Fibroblast of villous mesenchyme (primary cell): ENCODE measurements around the gene TIRAP. TPM values are rescaled to one million over a fixed set of nuclear protein-coding genes. Genes with fewer than 3 reads are reported as not detected.

Experiments
- DNase-seq: peaks from one replicate; pipeline ENCODE4 v3.0.0-alpha.2; 2010; ENCODE audit warnings: low read depth
- H3K4me3 ChIP-seq: 2 replicates; pipeline ENCODE4 v1.5.1; 2011; ENCODE audit warnings: low read depth, mild to moderate bottlenecking, low read length
- total RNA-seq: library from RNA; depleted of rRNA; stranded (reverse); fragments of >200 nt; gene quantifications from 2 replicates; pipeline ENCODE4 v1.2.3, GENCODE V29; 2012
- TF ChIP-seq, protein P1 (sequence below): IDR thresholded peaks from 2 replicates; pipeline ENCODE4 v1.5.1; 2012; ENCODE audit warnings: low read depth, mild to moderate bottlenecking, low read length; ENCODE audit not compliant: insufficient read depth

The TIRAP gene
- total RNA-seq, 1 donor, result 7.8 TPM

GRCh38 chr11:126268708-126269579 is 13.9 kb upstream of the TIRAP start, which contains the start of the genes FOXRED1 and SRPRA:
FOXRED1 (plus strand) TSS chr11:126269154; CDS start chr11:126269207, 53 bp downstream.
SRPRA (minus strand) TSS chr11:126268895; CDS start chr11:126268804, 91 bp downstream.
- DNase-seq, result peak; percentile 99
- TF ChIP-seq, protein P1, sequence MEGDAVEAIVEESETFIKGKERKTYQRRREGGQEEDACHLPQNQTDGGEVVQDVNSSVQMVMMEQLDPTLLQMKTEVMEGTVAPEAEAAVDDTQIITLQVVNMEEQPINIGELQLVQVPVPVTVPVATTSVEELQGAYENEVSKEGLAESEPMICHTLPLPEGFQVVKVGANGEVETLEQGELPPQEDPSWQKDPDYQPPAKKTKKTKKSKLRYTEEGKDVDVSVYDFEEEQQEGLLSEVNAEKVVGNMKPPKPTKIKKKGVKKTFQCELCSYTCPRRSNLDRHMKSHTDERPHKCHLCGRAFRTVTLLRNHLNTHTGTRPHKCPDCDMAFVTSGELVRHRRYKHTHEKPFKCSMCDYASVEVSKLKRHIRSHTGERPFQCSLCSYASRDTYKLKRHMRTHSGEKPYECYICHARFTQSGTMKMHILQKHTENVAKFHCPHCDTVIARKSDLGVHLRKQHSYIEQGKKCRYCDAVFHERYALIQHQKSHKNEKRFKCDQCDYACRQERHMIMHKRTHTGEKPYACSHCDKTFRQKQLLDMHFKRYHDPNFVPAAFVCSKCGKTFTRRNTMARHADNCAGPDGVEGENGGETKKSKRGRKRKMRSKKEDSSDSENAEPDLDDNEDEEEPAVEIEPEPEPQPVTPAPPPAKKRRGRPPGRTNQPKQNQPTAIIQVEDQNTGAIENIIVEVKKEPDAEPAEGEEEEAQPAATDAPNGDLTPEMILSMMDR, result no peak
- H3K4me3 ChIP-seq, result peak within 1 kb of the TSS; percentile 91

- no peak for DNase-seq
- TF ChIP-seq, protein P1, result no peak
- H3K4me3 ChIP-seq, result no peak overlapping the region
Measured at GRCh38 chr11:126277322-126277721, 5.6 kb upstream of the TIRAP start.

DNA sequence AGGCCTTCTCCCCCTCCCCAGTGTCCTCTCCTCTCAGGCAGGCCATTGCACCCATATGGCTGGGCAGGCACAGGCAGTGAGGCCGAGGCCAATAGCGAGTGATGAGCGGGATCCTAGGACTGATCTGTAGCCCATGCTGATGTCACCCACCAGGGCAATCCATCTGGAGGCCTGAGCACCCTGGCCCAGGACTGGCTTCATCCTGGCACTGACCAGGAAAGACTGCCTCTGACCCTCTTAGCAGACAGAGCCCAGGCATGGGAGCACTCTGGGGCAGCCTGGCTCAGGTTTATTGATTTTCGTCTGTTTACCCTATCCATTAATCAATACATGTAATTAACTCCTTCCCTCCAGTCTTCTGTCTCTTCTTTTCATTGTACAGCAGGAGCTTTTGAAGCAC is 5.1 kb upstream of the TIRAP start:
- no peak for DNase-seq
- TF ChIP-seq, protein P1, result no peak

DNA sequence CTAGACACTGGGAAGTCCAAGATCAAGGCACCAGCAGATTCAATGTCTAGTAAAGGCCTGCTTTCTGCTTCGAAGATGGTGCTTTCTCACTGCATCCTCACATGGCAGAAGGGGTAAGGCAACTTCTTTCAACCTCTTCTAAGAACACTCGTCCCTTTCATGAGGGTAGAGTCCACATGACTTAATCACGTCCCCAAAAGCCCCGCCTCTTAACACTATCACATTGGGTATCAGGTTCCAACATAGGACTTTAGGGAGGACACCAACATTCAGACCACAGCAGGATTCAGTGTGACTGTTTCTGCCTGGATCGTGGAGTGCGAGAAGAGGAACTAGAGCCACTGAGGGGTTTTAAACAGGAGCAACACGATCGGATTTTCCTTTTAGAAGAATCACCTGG is 3.7 kb upstream of the TIRAP start:
- no peak overlapping the region for H3K4me3 ChIP-seq
- DNase-seq, result no peak
- TF ChIP-seq, protein P1, result no peak

More for the DNA sequence above, 5.1 kb upstream of the TIRAP start:
- H3K4me3 ChIP-seq, result no peak overlapping the region

DNA sequence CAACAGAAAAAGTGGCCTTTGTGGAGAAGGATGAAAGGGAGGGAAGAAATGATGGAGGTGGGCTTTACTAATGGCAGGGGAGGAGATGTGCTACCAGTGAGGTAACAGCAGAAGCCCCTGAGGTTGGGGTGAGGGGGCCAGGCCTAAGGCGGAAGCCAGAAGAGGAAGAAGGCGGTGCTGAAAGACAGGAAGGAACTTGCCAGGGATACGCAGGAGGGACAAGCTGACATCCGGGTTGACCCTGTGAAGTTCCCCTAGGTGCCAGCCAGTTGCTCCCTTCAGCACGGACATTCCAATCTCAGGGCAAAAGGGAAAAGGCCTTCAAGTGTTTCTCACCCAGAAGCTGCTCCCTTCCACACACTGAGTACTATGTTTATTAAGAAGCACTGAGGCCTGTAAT is 2.3 kb upstream of the TIRAP start:
- DNase-seq, result no peak
- TF ChIP-seq, protein P1, result no peak
- H3K4me3 ChIP-seq, result no peak overlapping the region

- TF ChIP-seq, protein P1, result no peak
- no peak for DNase-seq
- no peak overlapping the region for H3K4me3 ChIP-seq
Measured at GRCh38 chr11:126281245-126281644, 1.6 kb upstream of the TIRAP start.

DNA sequence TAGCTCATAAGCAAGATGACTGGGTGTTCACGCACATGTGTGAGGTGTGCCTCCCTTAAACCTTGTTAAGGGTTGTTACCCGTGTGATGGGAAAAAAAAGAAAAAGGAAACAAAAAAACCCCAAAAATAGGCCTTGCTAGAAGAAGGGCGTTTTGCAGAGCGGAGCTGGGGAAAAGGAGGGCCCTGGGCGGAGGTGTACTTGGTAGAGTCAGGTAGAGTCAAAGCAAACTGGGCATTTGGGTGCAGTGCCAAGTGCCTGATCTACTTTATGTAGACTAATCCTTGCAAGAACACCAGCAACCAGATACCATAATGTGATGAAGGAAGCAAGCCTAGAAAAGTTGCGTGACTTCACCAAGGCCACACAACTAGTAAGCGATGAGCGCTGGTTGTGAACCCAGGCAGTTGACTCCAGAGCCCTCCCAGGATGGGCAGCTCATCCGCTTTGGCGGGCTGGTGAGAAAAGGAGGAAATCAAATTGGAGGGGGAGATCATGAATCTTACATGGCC is 1.2 kb upstream of the TIRAP start:
- TF ChIP-seq, protein P1, result no peak
- no peak overlapping the region for H3K4me3 ChIP-seq

More for the DNA sequence above, 1.2 kb upstream of the TIRAP start:
- DNase-seq, result no peak
